Smooth muscle cell (in vitro differentiated cells): ENCODE data around the gene ZNF160. TPM values are rescaled to one million over a fixed set of nuclear protein-coding genes. Genes with fewer than 3 reads are reported as not detected.
"Not testable (repeated sequence)": the region's sequence is repeated elsewhere in the genome, so short reads cannot be mapped to it uniquely, and the experiment has no call there.

Source experiments
- DNase-seq: peaks from one replicate; lab custom pipeline; 2025; ENCODE audit not compliant: unreplicated experiment; lab: John Stamatoyannopoulos, UW
- H2AFZ ChIP-seq: fragments of 200-600 bp; sonication (generic); 2 replicates; pipeline ENCODE4 v1.6.0; 2016; ENCODE audit warnings: antibody characterized with exemption, low read depth, mild to moderate bottlenecking
- H3F3A ChIP-seq: fragments of 200-600 bp; sonication (generic); 2 replicates; pipeline ENCODE4 v1.6.0; 2017; ENCODE audit warnings: antibody characterized with exemption, low read depth
- H3K27ac ChIP-seq: fragments of 200-600 bp; sonication (generic); 2 replicates; pipeline ENCODE4 v1.5.1; 2016; ENCODE audit warnings: low read depth, mild to moderate bottlenecking
- H3K27me3 ChIP-seq: fragments of 200-600 bp; sonication (generic); 2 replicates; pipeline ENCODE4 v1.6.1; 2016; ENCODE audit warnings: low read depth, mild to moderate bottlenecking
- H3K36me3 ChIP-seq: fragments of 200-600 bp; sonication (generic); 2 replicates; pipeline ENCODE4 v1.5.1; 2016; ENCODE audit warnings: low read depth
- H3K4me1 ChIP-seq: fragments of 200-600 bp; sonication (generic); 2 replicates; pipeline ENCODE4 v1.5.1; 2016; ENCODE audit warnings: low read depth
- H3K4me2 ChIP-seq: fragments of 200-600 bp; sonication (generic); 2 replicates; pipeline ENCODE4 v1.6.0; 2016; ENCODE audit warnings: mild to moderate bottlenecking
- H3K4me3 ChIP-seq: fragments of 200-600 bp; sonication (generic); 2 replicates; pipeline ENCODE4 v1.5.1; 2016; ENCODE audit warnings: mild to moderate bottlenecking
- H3K79me2 ChIP-seq: fragments of 200-600 bp; sonication (generic); 2 replicates; pipeline ENCODE4 v1.6.0; 2016; ENCODE audit warnings: low read depth, mild to moderate bottlenecking
- H3K9ac ChIP-seq: fragments of 200-600 bp; sonication (generic); 2 replicates; pipeline ENCODE4 v1.6.0; 2016; ENCODE audit warnings: low read depth
- H3K9me3 ChIP-seq: fragments of 200-600 bp; sonication (generic); replicated peaks from 2 replicates; pipeline ENCODE4 v1.5.1; 2016; ENCODE audit warnings: low read depth
- H4K20me1 ChIP-seq: fragments of 200-600 bp; sonication (generic); 2 replicates; pipeline ENCODE4 v1.6.0; 2016; ENCODE audit warnings: low read depth
- CTCF ChIP-seq: fragments of 200-600 bp; sonication (generic); IDR thresholded peaks from 2 replicates; pipeline ENCODE4 v1.5.1; 2017; ENCODE audit warnings: borderline replicate concordance, mild to moderate bottlenecking, antibody characterized with exemption; ENCODE audit not compliant: insufficient read depth, poor library complexity, severe bottlenecking
- WGBS: methylation state at CpG from one replicate; pipeline ENCODE4 v1.1.7; 2016; ENCODE audit warnings: low lambda C conversion rate; 5-methylcytosine and 5-hydroxymethylcytosine counted together
- polyA plus RNA-seq: library from polyadenylated mRNA; unstranded; fragments of >200 nt; fragmentation: Nextera tagmentation; extraction: Ambion mirVana; gene quantifications from 2 replicates; pipeline ENCODE4 v1.2.1, GENCODE V29; 2016
- total RNA-seq: library from RNA; depleted of rRNA; stranded (reverse); fragments of >200 nt; gene quantifications from 2 replicates; pipeline ENCODE4 v1.2.3, GENCODE V29; 2014

Gene ZNF160
- total and polyA plus RNA-seq, 2 experiments from 2014 or later = 18.5 to 37.8 TPM

GRCh38 chr19:53130506-53130905, 27.3 kb upstream of the ZNF160 start:
- Histone ChIP-seq H2AFZ (no peak overlapping the region), H3K27me3 (no peaks in the 10 kb centered on the region), H3K9ac (no peak overlapping the region), H3K4me1 (peaks cover 12% of the 10 kb centered on the region), H3K79me2 (peaks cover 9% of the 10 kb centered on the region), H3K4me2 (no peak overlapping the region), H4K20me1 (no peaks in the 10 kb centered on the region), H3K4me3 (no peak overlapping the region), H3F3A (no peaks in the 10 kb centered on the region), H3K36me3 (no peaks in the 10 kb centered on the region), H3K27ac (no peak overlapping the region), H3K9me3 (no peaks in the 10 kb centered on the region)
- no peak for DNase-seq
- WGBS = 96% methylated on average over 7 of the region's 7 CpGs
- no peak for TF ChIP-seq CTCF

GRCh38 chr19:53126733-53127526, 23.7 kb upstream of the ZNF160 start:
- H3K9ac ChIP-seq, H3K4me3 ChIP-seq, H3K27me3 ChIP-seq, H3K4me2 ChIP-seq, H3K36me3 ChIP-seq, H3F3A ChIP-seq, H3K27ac ChIP-seq, DNase-seq, H3K9me3 ChIP-seq, H2AFZ ChIP-seq, H4K20me1 ChIP-seq, H3K79me2 ChIP-seq: not testable (repeated sequence)
- 79% methylated on average over 8 of the region's 15 CpGs for WGBS
- H3K4me1 ChIP-seq = peaks cover 10% of the 10 kb centered on the region

- no peak overlapping the region for H3K9ac ChIP-seq
- DNase-seq = no peak
- no peak for TF ChIP-seq CTCF
- no peaks in the 10 kb centered on the region for H3F3A ChIP-seq
- H3K27ac ChIP-seq = no peak overlapping the region
- no peak overlapping the region for H3K4me3 ChIP-seq
- H4K20me1 ChIP-seq = no peaks in the 10 kb centered on the region
- no peak overlapping the region for H3K4me2 ChIP-seq
- peaks cover 3% of the 10 kb centered on the region for H3K36me3 ChIP-seq
- no peaks in the 10 kb centered on the region for H3K27me3 ChIP-seq
- H3K4me1 ChIP-seq = no peaks in the 10 kb centered on the region
- H3K9me3 ChIP-seq = peaks cover 2% of the 10 kb centered on the region
- H3K79me2 ChIP-seq = no peaks in the 10 kb centered on the region
- no peak overlapping the region for H2AFZ ChIP-seq
- WGBS = 97% methylated on average over 7 of the region's 7 CpGs
Observed at GRCh38 chr19:53123400-53123799, 20.2 kb upstream of the ZNF160 start.

- 43% methylated on average over 2 of the region's 2 CpGs for WGBS
- no peak for DNase-seq
- no peaks in the 10 kb centered on the region for H4K20me1 ChIP-seq
- H3K36me3 ChIP-seq = peaks cover 39% of the 10 kb centered on the region
- peak overlapping the region; percentile 45 for H3K27ac ChIP-seq
- no peaks in the 10 kb centered on the region for H3K27me3 ChIP-seq
- no peaks in the 10 kb centered on the region for H3K4me1 ChIP-seq
- no peak overlapping the region for H3K4me2 ChIP-seq
- H3F3A ChIP-seq = peaks cover 8% of the 10 kb centered on the region
- H3K9me3 ChIP-seq = peaks cover 5% of the 10 kb centered on the region
- H3K9ac ChIP-seq = no peak overlapping the region
- TF ChIP-seq CTCF = no peak
- no peak overlapping the region for H3K4me3 ChIP-seq
- H2AFZ ChIP-seq = no peak overlapping the region
- H3K79me2 ChIP-seq = no peaks in the 10 kb centered on the region
Observed at GRCh38 chr19:53112286-53112685, 9.1 kb upstream of the ZNF160 start.
